GDM1 (cell line): ENCODE results near the gene HOXA6.

Experiments used
- DNase-seq: peaks from one replicate; lab custom pipeline; 2025; lab: John Stamatoyannopoulos, UW

Gene HOXA6

DNA sequence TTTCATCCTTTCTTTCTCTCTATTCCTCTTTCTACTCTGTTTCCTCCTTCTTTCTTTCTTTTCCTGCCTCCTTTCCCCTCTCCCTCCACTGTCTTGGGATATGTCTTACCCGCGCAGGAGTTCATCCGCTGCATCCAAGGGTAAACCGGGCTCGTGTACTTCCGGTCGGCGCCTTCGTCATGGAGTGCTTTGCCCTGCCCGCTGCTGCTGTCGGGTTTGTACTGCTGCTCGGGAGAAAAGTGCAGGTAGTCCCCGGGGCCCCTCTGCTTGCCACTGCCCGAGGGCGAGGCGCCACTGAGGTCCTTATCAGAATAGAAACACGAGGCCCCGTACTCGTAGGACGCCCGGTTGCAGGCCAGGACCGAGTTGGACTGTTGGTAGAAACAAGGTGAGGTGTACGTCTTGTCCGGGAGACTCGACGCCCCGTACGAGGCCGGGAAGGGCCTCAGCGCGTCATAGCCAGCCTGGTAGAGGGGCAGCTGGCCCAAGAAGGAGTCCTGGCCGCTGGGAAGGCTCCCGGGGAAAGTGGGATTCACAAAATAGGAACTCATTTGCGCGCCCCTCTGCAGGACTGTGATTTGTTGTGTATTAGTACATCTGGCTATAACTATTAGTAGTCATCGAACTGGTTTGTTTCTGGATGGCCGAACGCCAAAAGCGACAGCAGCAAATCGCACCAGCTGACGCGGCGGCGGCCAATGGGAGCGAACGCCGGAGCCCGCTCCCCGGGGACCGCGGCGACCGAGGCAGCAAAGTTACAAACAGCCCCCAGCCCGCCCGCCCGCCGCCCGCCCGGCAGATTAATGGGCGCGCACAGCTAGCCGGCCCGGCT is at the start of gene HOXA6:
HOXA6 (minus strand) TSS at position 576 of the 832 bp plus-strand sequence; CDS start at position 551, 25 bp downstream.
- no peak for DNase-seq

DNA sequence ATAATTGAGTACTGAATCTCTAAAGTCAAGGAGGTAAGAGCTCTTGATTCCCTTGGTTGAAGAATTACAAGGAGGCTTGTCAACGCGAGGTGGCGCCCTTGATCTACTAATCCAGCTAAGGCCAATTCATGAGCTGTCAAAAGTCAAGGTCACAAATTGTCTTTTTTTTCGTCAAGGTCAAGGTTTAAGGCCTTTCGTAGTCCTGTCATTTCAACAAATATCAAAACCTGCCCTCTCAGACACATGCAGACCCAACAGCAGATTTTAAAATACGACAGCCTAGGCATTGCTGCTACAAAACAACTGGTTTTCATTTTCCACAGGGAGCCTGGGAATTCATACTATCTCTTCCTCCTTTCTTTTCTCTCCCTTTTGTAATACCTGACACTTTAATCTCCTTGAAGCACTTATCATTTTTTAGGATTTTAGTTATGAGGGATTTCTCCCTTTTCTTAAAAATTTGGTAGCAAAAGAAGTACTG is 48.8 kb upstream of the HOXA6 start:
- DNase-seq, result peak; percentile 72

DNA sequence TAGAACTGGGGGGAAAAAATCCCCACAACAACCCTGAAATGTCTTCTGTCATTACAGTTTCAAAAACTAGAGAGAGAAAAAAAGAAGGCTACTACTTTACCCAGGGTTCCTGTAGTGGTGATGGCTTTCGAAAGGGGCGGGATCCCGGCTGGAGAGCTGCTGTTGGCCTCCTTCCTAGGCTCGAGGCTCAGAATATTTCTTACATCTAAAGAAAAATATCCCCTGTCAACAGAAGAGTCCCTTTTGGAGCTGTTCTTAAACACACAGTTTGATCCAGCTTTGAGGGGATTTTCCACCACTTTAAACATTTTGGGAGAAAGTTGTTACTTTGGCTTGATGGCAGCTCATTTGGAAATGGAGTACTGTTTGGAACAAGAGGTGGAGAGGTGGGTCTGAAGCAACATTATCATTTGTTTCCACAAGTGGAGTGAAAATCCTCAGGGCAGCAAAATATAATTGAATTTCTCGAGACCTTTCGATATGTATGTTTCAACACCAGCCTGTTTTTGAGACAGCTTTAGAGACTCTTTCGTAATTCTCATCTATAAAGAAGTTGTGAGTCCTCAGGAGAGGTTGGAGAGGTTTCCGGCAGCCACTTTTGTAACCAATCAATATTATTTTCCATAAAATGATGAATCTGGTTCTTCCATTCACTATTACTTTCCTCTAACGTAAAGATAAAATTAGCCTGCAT is 47.3 kb upstream of the HOXA6 start:
- no peak for DNase-seq

DNA sequence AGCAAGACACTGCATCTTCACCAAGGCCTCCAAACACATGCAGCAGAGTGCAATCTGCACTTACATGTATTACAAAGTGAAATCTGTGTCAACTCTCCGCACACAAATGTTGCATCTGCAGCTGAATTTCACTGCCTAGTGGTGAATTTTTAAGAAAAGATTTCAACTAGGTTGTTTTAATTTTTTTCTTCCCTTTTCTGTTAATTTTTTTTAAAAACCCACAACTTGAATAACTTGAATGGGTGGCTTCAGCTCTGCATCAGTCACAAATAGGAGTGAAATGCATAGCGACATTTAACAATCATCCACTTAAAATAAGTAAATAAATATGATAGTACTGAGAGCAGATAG is 46.4 kb upstream of the HOXA6 start:
- no peak for DNase-seq

- no peak for DNase-seq
Observed at GRCh38 chr7:27193335-27194001, 45.9 kb upstream of the HOXA6 start.

DNA sequence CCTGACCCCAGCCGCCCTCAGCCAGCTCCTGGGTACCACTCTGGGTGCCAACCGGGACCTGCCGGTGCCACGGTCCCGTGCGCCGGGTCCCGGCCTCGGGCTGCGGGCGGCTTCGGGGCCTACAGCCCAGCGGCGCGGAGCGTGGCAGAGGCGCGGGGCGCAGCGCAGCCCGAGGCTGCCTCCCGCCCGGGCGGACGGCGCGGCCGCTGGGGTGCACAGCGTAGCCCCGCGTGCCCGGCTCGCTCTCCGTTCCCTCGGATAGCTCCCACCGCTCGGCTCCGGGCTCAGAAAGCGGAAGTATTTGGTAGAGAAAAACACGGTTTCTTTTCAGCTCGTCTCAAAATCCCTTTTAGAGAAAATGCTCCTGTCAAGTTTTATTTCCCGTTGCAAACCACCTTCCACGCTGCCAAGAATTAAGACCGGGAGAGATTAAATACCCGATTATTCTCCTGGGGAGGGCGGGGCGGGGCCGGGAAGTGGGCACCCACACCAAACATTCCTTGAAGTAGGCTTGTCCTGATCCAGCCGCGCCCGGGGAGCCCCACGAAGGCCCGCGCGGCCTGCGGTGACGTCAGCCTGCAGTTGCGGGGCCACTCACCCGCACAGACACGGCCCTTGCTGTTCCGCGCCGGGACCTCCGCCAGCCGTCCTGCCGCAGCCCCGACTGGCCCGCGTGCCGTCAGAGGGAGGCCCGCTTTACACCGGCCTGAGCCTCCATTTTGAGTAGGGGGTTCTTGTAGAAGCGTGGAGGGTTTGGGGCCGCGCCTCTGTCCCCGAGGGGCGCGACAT is 45.2 kb upstream of the HOXA6 start:
- DNase-seq, result no peak

DNA sequence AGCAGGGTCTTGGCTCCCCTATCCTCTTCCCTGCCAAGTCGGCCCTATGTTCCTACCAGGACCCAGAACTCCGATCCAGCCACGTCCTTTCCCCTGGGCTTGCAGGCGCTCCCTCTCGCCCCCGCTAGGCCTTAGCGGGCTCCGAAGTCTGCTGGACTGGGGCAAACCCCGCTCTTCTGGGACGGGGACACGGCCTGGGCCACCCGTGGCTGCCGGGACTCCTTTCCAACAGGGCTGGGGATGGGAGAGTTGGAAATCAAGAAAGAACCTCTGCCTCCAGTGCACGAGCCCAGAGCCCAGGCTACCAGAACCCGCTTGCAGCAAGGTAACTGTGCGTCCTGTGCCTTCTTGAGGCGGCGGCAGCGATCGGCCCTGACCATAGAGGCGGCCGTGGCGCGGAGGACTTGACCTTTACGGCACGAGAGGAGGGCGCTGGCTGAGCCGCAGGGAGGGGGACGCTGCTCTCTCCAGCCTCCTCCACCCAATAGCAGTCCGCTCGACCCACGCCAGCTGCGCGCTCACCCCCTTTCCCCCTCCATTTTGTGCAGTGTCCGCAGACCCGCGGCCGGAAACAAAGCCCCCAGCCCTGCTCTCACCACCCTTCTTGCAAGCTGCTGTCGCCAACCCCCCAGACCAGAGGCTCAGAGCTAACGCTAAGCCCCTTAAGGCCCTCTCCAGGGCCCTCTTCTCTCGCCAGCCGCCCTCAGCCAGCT is 44.4 kb upstream of the HOXA6 start:
- no peak for DNase-seq

DNA sequence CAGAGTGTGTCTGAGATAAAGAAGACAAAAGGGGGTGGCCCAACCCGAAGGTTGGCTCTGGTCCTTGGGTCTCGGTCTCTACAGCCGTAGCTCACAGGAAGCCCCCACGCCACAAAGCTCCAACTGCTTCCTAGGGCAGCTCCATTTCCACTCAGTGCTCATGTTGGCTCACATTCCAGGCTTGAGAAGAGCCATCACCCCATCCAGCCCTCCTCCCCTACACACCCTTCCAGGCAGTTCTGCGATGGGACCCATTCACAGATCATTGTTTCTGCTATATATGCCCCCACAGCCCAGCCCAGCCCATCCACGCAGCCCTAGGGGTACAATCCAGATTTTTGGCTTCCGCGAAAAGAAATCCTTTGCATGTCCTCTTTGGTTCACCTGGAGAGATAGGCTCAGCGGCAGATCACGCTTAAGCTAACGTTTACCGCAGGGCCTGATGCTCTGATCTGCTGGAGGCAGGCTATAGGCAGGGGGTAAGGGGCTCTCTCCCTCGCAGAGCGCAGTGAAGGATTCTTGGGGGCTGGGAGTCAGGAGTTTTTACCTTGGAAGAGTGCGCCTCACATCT is 43.7 kb upstream of the HOXA6 start:
- no peak for DNase-seq

- no peak for DNase-seq
Observed at GRCh38 chr7:27189997-27190748, 42.6 kb upstream of the HOXA6 start.

GRCh38 chr7:27189295-27189996 is 41.9 kb upstream of the HOXA6 start:
- DNase-seq, result no peak

- DNase-seq, result peak; percentile 47
Observed at GRCh38 chr7:27188386-27189294, 41.1 kb upstream of the HOXA6 start.

GRCh38 chr7:27187475-27188385 is 40.2 kb upstream of the HOXA6 start:
- no peak for DNase-seq

DNA sequence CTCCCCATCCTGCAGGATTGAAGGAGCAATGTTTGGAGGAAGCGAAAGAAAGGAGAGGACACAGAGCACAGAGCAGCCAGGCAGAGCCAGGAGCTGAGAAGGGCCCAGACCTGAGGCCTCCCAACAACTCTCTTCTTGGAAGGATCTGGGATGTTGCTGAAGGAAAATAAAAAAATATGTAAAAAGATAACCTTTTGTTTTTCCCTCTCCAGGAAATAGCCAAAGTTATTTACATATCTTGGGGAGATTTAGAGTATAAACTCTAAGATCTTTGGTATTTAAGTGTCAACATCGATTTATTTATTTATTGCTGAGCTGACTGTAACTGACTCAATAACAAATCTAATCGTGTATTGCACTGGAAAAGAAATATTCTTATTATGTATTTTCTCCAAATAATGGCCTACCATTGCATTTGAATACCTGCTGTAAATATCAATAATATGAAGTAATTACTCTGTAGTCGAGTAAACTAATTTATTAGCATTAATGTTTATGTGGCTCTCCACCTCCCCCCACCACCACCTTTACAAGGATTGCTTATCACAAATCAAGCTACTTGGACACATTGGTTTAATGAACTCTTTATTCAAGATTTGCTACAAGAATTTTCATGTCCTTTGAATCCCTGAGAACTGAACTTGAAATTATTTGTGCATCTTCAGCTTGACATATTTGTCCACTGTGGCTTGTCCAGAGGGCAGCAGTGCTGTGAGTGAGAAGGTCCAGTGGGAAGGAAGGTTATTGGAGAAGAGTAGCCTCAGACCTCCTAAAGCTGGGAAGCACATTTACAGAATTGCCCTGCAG is 39.3 kb upstream of the HOXA6 start:
- DNase-seq, result no peak

DNA sequence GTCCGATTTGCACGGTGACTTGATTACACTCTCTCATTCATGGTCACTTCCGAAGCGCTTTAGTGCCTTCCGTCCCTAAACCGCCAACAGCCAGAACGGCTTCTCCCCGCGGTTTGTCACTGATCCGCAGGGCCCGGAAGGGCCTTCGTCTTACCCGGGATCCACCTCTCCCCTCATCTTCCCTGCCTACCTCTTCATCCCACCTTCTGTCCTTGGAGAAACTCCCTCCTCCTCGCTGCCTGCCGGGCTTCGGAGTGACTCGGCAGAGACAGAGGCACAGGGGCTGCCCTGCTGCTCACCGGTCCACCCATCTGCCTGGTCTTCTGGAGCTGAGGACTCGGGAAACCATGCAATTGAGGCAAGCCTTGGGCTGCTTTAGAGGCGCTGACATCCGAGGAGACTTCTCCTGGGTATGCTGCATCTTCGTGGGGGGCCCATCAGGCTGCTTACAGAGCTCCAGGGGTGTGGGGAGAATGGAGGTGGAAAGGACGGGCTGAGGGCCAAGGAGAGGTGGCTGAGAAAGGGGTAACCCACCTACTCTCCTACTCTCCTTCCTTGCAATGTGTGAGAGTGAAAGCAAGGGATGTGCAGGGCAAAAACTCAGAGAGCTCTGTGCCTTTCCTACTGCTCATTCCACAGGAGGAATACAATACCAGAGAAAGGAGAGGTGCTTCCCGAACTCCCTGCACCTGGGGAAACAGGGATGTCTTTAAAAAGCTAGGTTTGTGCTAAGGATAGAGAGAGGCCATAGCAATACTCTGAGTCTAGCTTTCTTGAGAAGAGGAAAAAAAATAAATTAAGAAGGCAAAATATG is 38.5 kb upstream of the HOXA6 start:
- no peak for DNase-seq

DNA sequence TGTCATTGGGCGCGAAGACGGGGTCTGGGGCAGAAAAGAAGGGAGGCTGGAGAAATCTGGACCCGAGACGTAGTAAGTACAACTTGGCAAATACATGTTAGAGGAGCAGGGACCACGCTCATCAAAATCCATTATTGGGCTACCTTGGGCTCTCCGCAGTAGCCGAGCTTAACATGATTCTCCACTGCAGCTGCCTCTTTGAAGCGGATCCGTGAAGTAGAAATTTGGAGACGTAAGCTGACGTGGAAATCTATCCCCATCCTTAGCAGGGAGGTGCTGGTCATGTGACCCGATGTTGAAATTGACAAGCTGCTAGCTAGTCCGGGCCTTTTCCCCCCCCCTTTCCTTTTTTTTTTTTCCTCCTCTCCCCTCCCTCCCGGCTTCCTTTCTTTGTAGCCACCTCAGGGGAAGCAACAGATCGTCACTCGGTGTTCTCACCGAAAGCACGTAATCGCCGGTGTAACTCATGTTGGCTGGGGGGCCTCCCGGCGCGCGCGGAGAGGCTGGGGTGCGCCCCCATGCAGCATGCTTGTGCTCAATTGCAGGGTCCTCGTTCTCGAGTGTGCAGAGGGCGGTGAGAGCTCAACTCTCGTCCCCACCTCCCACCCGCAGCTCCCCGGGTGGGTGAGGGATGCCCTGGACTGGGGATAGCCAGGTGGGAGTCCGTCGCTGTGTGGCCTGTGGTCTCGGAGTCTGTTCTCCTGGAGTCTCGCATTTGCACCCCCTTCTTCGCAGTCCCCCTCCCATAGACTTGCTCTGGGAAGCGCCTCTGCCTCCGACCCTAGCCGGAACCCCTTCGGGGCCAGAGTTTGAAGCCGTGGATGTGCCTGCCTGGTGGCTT is 37.7 kb upstream of the HOXA6 start, which contains the start of gene HOXA11:
HOXA11 (minus strand) TSS at position 220 of the 841 bp plus-strand sequence; CDS start at position 132, 88 bp downstream.
- no peak for DNase-seq
